H1 (cell line): ENCODE data around the gene S100A13. TPM values are rescaled to one million over a fixed set of nuclear protein-coding genes. Genes with fewer than 3 reads are reported as not detected.

ENCODE experiments used
- ATF2 ChIP-seq: IDR thresholded peaks from 2 replicates; pipeline ENCODE4 v1.6.1; 2012; ENCODE audit warnings: low read length, inconsistent platforms
- CBX8 ChIP-seq: fragments of 300-800, 300-1000 bp; sonication (generic); IDR thresholded peaks from 2 replicates; pipeline ENCODE4 v1.7.1; 2016; ENCODE audit warnings: low read depth, low read length, borderline replicate concordance
- CTBP2 ChIP-seq: IDR thresholded peaks from 2 replicates; pipeline ENCODE4 v1.7.0; 2011; ENCODE audit warnings: borderline replicate concordance, mild to moderate bottlenecking, moderate library complexity, mixed read lengths, low read length; ENCODE audit not compliant: insufficient read depth, insufficient read length
- SIRT6 ChIP-seq: IDR thresholded peaks from one replicate; pipeline ENCODE4 v1.7.1; 2012; ENCODE audit warnings: low read length, inconsistent platforms
- SRF ChIP-seq: IDR thresholded peaks from 2 replicates; pipeline ENCODE4 v1.6.1; 2011; ENCODE audit warnings: mild to moderate bottlenecking, low read depth, low read length, moderate library complexity
- TEAD4 ChIP-seq: IDR thresholded peaks from 2 replicates; pipeline ENCODE4 v1.6.1; 2012; ENCODE audit warnings: low read depth, low read length, inconsistent platforms, mixed read lengths
- polyA plus RNA-seq, 7 experiments: library from polyadenylated mRNA; depleted of rRNA in 3 of 7; stranded (reverse) in 5 of 7; unstranded in 2 of 7; fragments of >200 nt in 5 of 7; fragments of 200-250 nt in 2 of 7; gene quantifications; 1 replicate in 5 of 7; 2 replicates in 1 of 7; 4 replicates in 1 of 7; pipeline versions ENCODE4 v1.2.1 to v1.2.3, GENCODE V29; 2011 to 2013; ENCODE audit warnings: missing spikeins in 2 of 7, mixed read lengths in 2 of 7
- total RNA-seq: library from RNA; stranded (reverse); fragmentation: NEBNext Ultra II Directional; extraction: Animal tissue kit (Norgen Biotek cat#: 25700); gene quantifications from 2 replicates; pipeline ENCODE4 v1.2.1, GENCODE V29; 2021
- TF ChIP-seq, protein P1 (sequence below): IDR thresholded peaks from 2 replicates; pipeline ENCODE4 v1.6.1; 2012; ENCODE audit warnings: inconsistent platforms

S100A13 gene
- total and polyA plus RNA-seq, 2 of the 8 experiments (the other 6 are each of a cell fraction or from before 2014, with no cell fraction given) = 63.6 to 127 TPM

DNA sequence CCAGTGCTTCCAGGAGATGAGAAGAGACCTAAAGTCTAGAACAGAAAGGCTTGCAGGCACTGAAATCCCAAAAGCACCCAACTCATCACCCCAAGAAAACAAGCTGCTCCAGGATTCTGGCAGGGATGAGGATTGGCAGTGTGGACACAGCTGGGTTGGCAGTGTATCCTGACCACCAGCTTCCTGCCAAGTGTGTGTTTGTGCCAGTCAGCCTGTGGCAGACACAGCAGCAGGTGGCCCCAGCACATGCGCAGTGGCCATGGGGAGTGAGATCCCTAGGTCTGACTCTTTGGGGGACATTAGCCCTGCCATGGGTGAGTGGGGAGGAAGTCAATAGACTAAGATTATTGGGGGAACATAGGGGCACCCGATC is 22.5 kb upstream of the S100A13 start (continued):
- TF ChIP-seq ATF2 (no peak), CTBP2 (no peak), TEAD4 (no peak), CBX8 (no peak), SRF (no peak), SIRT6 (no peak)
- TF ChIP-seq, protein P1, sequence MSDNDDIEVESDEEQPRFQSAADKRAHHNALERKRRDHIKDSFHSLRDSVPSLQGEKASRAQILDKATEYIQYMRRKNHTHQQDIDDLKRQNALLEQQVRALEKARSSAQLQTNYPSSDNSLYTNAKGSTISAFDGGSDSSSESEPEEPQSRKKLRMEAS = no peak
